Stimulated activated CD4-positive, alpha-beta T cell treated with anti-CD3 and anti-CD28 coated beads, Interleukin-1b, Interleukin-23, amount 100 ng/mL, for 4 hours (primary cell): Measurements from ENCODE around the gene ANKRD61.
"Not testable (repeated sequence)": the region's sequence is repeated elsewhere in the genome, so short reads cannot be mapped to it uniquely, and the experiment has no call there.

ENCODE experiments used
- DNase-seq, 2 donors: peaks; one replicate each; pipeline ENCODE4 v3.0.0-alpha.2; 2020; ENCODE audit warnings: low read depth in 2 of 2

Gene ANKRD61

DNA sequence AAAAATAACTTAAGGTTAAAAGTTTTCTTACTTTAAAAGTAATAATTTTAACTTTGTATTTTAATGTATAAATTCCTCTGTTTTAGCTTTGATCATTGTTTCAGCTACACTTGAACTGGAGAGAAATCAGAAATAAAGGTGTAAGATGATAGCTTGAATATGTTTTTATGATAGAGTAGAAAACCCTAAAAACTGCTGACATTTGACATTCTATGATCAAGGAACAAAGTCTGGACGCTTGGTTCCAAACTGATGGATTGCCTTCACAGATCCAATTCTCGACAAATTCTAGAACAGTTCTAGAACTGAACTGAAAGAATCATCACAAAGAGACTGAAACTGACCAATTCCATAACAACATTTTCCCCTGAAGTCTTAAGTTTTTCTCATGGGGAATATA is at the start of gene ANKRD61:
Gene ANKRD61 (plus strand): TSS at position 389 of the 400 bp plus-strand sequence. CDS start 0 bp downstream, at position 389.
- DNase-seq = no peak

DNA sequence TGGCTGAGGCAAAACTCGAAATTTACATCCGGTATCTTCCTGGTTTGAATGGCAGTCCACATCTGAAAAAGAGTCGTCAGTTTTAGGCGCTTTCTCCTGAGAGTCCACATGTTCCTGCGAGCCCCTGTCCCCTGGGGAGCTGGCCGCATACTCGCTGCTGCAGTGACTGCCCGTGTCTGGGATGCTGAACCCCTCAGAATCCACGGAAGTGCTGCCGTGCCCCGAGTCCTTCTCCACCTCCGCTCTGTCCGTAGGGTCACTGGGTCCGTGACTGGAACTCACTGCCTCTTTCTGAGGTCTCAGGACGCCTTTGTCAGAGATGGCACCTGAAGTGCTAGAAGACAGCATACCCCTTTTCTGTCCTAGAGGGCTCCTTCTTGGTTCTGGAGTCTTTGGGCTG is 44.1 kb upstream of the ANKRD61 start:
- DNase-seq = not testable (repeated sequence)

DNA sequence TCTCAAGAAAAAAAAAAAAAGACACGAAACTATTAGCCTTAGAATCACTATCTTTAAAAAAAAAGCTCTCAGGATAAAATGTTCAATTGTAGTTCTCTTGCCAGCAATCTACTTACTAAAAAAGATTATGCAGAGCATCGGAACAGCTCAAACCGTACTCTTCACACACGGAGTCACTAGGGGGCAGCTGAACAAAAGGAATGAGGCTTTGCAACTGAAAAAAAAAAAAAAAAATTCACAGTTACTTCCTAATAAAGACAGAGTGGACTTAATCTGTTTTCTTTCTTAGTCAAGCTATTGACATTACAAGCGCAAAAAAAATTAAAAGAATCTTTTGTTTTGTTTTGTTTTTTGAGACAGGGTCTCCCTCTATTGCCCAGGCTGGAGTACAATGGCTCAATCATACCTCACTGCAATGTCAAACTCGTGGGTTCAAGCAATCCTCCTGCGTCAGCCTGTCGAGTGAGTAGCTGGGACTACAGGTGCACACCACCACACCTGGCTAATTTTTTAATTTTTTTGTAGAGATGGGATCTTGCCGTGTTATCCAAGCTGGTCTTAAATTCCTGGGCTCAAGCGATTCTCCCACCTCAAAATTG is 33.9 kb upstream of the ANKRD61 start:
- DNase-seq = peak in 1 of 2 donors; percentile 32

- DNase-seq = no peak
Observed at GRCh38 chr7:6007386-6007785, 23.8 kb upstream of the ANKRD61 start.

DNA sequence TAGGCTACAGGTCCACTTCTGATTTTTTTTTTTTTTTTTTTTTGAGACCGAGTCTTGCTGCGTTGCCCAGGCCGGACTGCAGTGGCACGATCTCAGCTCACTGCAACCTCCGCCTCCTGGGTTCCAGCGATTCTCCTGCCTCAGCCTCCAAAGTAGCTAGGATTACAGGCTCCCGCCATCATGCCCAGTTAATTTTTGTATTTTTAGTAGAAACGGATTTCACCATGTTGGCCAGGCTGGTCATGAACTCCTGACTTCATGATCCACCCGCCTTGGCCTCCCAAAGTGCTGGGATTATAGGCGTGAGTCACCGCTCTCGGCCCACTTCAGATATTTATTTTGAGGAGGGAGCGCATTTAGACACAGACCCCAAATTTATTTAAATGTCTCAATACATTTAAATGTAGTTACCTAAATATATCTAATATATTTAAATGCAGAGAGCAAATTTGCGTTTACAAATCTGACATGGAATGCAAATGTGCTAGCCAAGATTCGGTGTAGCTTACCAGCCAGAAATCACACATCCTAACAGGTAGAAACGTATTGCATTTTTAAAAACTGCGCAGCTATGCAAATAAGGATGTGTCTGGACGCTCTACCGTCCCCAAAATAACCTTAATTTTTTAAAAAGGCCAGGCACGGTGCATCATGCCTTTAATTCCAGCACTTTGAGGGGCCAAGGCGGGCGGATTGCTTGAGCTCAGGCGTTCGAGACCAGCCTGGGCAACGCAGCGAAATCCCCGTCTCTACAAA is 23.2 kb upstream of the ANKRD61 start:
- not testable (repeated sequence) for DNase-seq

- DNase-seq = peak; percentile 92
Observed at GRCh38 chr7:6008668-6009611, 22.2 kb upstream of the ANKRD61 start, which contains the start of the genes AIMP2 and PMS2. AIMP2 (plus strand) TSS chr7:6009272; CDS start chr7:6009364, 92 bp downstream. PMS2 (minus strand) TSS chr7:6009049; CDS start chr7:6009019, 30 bp downstream.

GRCh38 chr7:6010370-6010769 is 20.8 kb upstream of the ANKRD61 start:
- not testable (repeated sequence) for DNase-seq

DNA sequence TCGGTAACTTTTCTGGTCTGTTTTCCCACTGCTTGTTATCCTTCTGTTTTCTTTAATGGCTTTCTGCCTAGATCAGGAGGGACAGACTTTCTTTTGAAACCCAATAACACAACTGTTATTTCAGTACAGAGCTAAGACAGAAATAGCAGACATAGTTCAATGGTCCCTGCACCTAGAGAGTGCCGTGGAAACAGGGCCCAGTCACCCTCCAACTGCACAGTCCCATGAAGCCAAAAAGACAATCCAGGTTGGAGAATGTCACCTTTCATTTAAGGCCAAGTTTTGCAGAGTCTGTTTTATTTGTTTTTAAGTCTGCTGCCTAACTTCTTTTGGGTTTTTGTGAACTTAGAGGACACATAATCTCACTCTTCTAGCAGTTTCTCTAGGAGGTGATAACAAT is 19.6 kb upstream of the ANKRD61 start:
- DNase-seq = no peak

DNA sequence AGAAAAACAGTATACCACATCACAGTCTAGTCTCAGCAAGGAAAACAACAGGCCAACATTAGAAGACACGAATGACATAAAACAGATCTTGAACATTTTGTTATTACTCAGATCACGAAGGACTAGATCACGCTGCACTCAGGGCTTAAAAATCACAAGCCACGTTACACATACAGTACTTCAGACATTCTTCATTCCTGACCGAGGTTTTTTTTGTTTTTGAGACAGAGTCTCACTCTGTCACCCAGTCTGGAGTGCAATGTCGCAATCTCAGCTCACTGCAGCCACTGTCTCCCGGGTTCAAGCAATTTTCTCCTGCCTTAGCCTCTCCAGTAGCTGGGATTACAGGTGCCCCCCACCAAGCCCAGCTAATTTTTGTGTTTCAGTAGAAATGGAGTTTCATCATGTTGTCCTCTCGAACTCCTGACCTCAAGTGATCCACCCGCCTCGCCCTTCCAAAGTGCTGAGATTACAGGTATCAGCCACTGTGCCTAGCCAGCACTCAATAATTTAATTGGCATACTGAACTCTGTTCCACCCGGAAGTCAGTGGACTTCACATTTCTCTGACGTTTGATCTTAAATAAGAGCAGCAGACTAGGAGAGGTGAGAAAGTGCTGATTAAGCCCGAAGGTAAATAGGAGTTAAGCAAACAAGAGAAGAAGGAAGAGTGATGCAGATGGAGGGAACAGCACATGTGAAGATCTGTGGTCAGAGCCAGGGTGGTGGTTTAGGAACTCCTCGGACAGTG is 18.6 kb upstream of the ANKRD61 start:
- DNase-seq = no peak

DNA sequence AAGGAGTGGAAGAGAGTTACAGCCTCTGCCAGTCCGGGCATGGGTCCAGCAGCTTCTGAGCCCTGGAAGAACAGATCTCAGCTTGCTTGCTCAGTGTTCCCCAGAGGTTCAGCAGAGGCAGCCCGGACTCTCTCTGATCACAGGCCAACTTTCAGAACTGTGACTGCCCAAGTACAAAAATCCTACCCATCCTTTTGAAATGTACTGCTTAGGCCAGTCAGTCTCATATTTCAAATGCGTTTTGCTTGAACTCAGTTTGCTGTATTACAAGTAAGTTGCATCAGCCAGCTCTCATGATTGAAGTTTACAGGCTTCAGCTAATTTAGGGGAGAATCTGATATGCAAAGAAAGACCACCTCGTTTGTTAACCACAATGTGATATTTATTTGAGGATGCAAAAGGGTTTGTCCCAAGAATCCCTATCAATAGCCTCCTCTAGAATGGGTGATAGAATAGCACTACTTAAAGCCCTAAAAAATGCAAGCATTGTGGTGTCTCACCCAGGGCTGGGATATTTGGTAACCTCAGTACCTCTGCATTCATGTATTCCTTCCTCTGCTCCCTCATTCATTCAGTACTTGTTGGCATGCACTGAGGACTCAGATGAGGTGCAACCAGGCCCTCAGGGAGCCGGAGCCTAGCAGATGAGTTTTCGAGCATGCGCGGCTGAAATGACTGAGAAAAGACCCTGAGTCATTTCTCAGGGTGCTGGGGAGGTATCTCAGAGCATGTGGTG is 15.1 kb upstream of the ANKRD61 start:
- no peak for DNase-seq

DNA sequence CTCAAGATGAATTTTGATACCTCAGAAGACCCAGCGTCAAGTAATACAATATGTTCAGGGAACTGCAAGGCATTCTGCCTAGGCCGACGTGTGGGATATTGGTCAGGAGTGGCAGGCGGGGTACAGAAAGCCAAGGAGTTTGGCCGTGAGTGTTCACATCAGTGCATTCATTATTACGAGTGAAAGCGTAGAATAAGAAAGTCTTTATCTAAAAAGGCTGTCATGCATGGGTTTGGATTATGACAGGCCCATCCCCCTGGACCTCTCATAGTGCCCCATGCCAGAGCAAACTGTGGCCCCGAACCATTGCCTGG is 14.6 kb upstream of the ANKRD61 start:
- DNase-seq = no peak

GRCh38 chr7:6020371-6021286 is 10.5 kb upstream of the ANKRD61 start:
- DNase-seq = no peak

DNA sequence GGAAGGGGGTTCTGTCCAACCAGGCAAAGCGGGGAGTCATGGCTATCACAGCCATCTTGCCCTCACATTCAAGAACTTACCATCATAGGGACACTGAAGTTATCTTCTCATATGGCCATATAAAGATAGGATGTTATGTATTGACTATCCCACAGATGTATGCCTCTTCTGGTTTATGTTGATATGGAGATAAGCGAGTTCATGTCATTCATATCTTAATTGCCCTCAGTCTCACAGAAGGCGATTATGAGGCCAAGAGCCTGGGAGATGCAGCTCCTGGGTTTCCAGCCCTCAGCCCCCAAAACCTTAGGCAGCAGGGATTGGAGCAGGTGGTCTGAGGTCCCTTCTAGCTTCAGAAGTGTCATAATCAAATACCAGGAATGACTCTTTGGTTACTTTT is 8.5 kb upstream of the ANKRD61 start:
- no peak for DNase-seq

DNA sequence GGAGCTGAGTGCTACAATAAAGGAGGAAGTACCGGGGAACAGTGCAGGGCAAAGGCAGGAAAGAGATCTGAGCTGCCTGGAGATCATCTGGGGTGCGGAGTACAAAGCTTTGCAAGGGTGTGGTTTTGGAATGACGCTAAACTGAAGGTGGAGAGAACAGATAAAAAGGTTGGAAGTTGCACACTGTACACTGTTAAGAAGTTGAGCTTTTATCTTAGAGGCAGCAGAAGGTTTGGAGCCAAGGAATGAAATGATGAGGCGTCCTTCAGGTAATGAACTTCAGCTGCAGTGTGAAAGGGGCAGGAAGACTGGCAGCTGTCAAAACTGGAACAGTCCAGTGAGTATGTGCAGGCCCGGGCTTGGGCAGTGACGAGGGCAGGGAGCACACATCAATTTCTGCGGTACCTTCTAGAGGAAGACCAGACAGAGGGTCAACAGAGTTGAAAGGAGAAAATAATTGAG is 7.2 kb upstream of the ANKRD61 start:
- DNase-seq = no peak

GRCh38 chr7:6026011-6026819 is 5.0 kb upstream of the ANKRD61 start:
- DNase-seq = peak; percentile 31 to 45

DNA sequence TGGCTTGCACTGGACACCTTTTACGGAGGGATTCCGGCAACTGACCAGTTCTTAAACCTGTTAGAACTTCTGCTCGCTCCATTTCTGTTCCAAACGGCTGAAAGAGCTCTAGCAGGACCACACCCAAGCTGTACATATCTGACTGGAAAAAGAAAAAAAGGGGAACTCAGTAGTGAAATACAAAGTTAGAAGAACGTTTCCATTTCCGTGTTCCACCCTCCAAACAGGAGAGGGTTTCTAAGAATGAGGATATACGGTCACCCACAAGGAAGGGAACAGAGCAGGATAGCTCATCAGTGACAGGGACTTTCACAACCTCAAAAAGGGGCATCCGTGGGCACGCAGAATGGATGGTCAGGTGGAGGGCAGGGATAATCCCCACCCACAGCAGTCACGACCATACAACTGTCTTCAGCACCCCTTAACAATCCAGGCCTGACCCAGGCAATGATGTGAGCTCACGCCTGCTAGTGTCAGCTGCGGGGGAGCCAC is 4.3 kb upstream of the ANKRD61 start:
- no peak for DNase-seq

- no peak for DNase-seq
Observed at GRCh38 chr7:6027806-6028365, 3.3 kb upstream of the ANKRD61 start.

DNA sequence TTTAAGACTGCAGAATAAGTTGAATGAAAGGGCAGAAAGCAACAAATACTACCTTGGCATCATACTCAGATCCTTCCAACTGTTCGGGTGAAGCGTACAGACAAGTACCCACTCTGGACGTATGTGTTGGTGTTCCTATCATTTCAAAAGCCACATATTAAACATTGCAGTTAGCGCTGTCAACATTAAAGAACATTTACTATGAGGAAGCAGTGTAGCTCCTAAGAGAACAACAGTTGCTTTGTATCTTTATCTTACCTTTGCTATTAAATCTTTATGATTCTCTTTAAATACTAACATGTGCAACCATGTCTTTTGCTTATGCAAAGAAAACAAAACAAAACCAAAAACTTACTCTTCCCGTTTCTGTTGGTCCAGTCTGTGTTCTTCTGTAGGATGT is 2.6 kb upstream of the ANKRD61 start:
- no peak for DNase-seq
